MM.1S (cell line): ENCODE data around the gene FBXO3.

ENCODE experiments used
- DNase-seq: peaks from one replicate; pipeline ENCODE4 v3.0.0-alpha.2; 2015
- H2AFZ ChIP-seq: fragments of 300-600 bp; sonication (generic); 2 replicates; pipeline ENCODE4 v1.6.0; 2016; ENCODE audit warnings: antibody characterized with exemption, low read length
- H3F3A ChIP-seq: fragments of 300-600 bp; sonication (generic); 2 replicates; pipeline ENCODE4 v1.6.1; 2016; ENCODE audit warnings: mild to moderate bottlenecking, antibody characterized with exemption, low read length, moderate library complexity, mixed read lengths; ENCODE audit not compliant: insufficient read depth
- H3K27ac ChIP-seq: fragments of 300-600 bp; sonication (generic); 2 replicates; pipeline ENCODE4 v1.5.1; 2016; ENCODE audit warnings: mild to moderate bottlenecking, low read length
- H3K27me3 ChIP-seq: fragments of 300-600 bp; sonication (generic); replicated peaks from 2 replicates; pipeline ENCODE4 v1.6.0; 2016; ENCODE audit warnings: low read length; ENCODE audit not compliant: insufficient read depth
- H3K36me3 ChIP-seq: fragments of 300-600 bp; sonication (generic); replicated peaks from 2 replicates; pipeline ENCODE4 v1.6.1; 2016; ENCODE audit warnings: mild to moderate bottlenecking, low read length, mixed read lengths; ENCODE audit not compliant: insufficient read depth
- H3K4me1 ChIP-seq: fragments of 300-600 bp; sonication (generic); 2 replicates; pipeline ENCODE4 v1.6.1; 2016; ENCODE audit warnings: low read length, mixed read lengths
- H3K4me2 ChIP-seq: fragments of 300-600 bp; sonication (generic); 2 replicates; pipeline ENCODE4 v1.6.0; 2016; ENCODE audit warnings: low read depth, low read length
- H3K4me3 ChIP-seq: fragments of 300-600 bp; sonication (generic); 2 replicates; pipeline ENCODE4 v1.5.1; 2016; ENCODE audit warnings: low read length, mixed read lengths
- H3K79me2 ChIP-seq: fragments of 300-600 bp; sonication (generic); 2 replicates; pipeline ENCODE4 v1.6.1; 2016; ENCODE audit warnings: mixed run types, low read length, mixed read lengths
- H3K9ac ChIP-seq: fragments of 300-600 bp; sonication (generic); 2 replicates; pipeline ENCODE4 v1.6.1; 2016; ENCODE audit warnings: low read length, mixed read lengths
- H3K9me2 ChIP-seq: fragments of 300-600 bp; sonication (generic); replicated peaks from 2 replicates; pipeline ENCODE4 v1.6.1; 2016; ENCODE audit warnings: mild to moderate bottlenecking, low read length, mixed read lengths; ENCODE audit not compliant: insufficient read depth
- H3K9me3 ChIP-seq: fragments of 300-600 bp; sonication (generic); replicated peaks from 2 replicates; pipeline ENCODE4 v1.6.1; 2016; ENCODE audit warnings: mild to moderate bottlenecking, low read length, mixed read lengths; ENCODE audit not compliant: insufficient read depth
- H4K20me1 ChIP-seq: fragments of 300-600 bp; sonication (generic); 2 replicates; pipeline ENCODE4 v1.6.1; 2016; ENCODE audit warnings: mild to moderate bottlenecking, low read length, moderate library complexity, mixed read lengths; ENCODE audit not compliant: insufficient read depth
- EZH2 ChIP-seq: fragments of 300-600 bp; sonication (generic); optimal IDR thresholded peaks from 2 replicates; pipeline ENCODE3; 2017; ENCODE audit warnings: low read depth, mild to moderate bottlenecking, antibody characterized with exemption, low read length, mixed read lengths
- EZH2phosphoT487 ChIP-seq: fragments of 300-600 bp; sonication (generic); IDR thresholded peaks from 2 replicates; pipeline ENCODE4 v1.6.1; 2018; ENCODE audit warnings: antibody characterized with exemption, low read length
- TF ChIP-seq, protein P1 (sequence below): fragments of 300-600 bp; sonication (generic); IDR thresholded peaks from 2 replicates; pipeline ENCODE4 v1.5.1; 2016; ENCODE audit warnings: antibody characterized with exemption, low read length, mixed read lengths

Gene FBXO3

DNA sequence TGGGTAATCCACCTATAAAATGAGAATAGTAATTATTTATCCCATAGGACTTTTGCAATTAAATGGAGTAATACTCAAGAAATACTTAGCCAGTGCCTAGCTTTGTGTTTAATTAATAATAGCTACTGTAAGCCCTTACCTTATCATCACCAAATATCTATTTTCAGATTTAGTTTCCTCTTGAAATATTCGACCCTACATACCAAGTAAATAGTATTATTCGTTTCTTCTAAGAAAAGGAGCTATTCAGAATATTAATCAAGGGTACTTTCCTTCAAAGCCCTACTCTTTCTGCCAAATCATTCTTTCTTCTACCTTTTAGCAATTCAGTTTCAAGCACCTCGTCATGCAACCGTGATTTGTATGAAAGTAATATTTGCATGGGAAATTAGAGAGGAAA, 6.7 kb downstream of the FBXO3 start:
- H3K27ac ChIP-seq = no peak overlapping the region
- H3K79me2 ChIP-seq = peaks cover 35% of the 10 kb centered on the region
- no peak overlapping the region for H3K4me3 ChIP-seq
- no peak overlapping the region for H3K9ac ChIP-seq
- H4K20me1 ChIP-seq = peaks cover 2% of the 10 kb centered on the region; the same call in 1 of the 2 replicates
- H3K9me2 ChIP-seq = no peaks in the 10 kb centered on the region
- no peak overlapping the region for H2AFZ ChIP-seq
- DNase-seq = no peak
- TF ChIP-seq EZH2phosphoT487 (no peak), EZH2 (no peak)
- TF ChIP-seq, protein P1, sequence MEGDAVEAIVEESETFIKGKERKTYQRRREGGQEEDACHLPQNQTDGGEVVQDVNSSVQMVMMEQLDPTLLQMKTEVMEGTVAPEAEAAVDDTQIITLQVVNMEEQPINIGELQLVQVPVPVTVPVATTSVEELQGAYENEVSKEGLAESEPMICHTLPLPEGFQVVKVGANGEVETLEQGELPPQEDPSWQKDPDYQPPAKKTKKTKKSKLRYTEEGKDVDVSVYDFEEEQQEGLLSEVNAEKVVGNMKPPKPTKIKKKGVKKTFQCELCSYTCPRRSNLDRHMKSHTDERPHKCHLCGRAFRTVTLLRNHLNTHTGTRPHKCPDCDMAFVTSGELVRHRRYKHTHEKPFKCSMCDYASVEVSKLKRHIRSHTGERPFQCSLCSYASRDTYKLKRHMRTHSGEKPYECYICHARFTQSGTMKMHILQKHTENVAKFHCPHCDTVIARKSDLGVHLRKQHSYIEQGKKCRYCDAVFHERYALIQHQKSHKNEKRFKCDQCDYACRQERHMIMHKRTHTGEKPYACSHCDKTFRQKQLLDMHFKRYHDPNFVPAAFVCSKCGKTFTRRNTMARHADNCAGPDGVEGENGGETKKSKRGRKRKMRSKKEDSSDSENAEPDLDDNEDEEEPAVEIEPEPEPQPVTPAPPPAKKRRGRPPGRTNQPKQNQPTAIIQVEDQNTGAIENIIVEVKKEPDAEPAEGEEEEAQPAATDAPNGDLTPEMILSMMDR = no peak
- peaks cover 11% of the 10 kb centered on the region for H3K4me1 ChIP-seq
- H3K4me2 ChIP-seq = no peak overlapping the region
- H3K27me3 ChIP-seq = no peaks in the 10 kb centered on the region
- H3F3A ChIP-seq = no peaks in the 10 kb centered on the region
- H3K36me3 ChIP-seq = peaks cover 17% of the 10 kb centered on the region
- no peaks in the 10 kb centered on the region for H3K9me3 ChIP-seq

DNA sequence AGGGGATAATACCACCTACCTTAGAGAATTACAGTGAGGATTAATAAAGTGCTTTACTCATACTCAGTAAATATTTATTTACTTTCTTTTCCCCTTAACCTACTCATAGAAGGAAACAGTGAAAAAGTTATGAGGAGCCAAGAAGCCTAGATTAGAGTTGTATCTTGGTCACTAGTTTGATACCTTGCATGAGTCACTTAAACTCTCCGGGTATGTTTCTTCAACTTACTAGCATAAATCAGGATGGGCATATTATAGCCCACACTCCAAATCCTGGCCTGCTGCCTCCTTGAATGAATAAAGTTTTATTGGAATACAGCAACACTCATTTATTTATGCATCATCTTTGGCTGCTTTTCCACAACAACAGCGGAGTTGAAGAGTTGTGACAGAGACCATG, 8.2 kb downstream of the FBXO3 start:
- no peak for DNase-seq
- TF ChIP-seq, protein P1 = no peak
- no peak for TF ChIP-seq EZH2
- no peak for TF ChIP-seq EZH2phosphoT487
- H3K4me2 ChIP-seq = no peak overlapping the region
- H3K9me2 ChIP-seq = no peaks in the 10 kb centered on the region
- H3K4me3 ChIP-seq = no peak overlapping the region
- no peaks in the 10 kb centered on the region for H3K9me3 ChIP-seq
- no peaks in the 10 kb centered on the region for H3K4me1 ChIP-seq
- H3K79me2 ChIP-seq = peaks cover 27% of the 10 kb centered on the region
- no peak overlapping the region for H2AFZ ChIP-seq
- H3K27ac ChIP-seq = no peak overlapping the region
- no peaks in the 10 kb centered on the region for H4K20me1 ChIP-seq
- no peaks in the 10 kb centered on the region for H3K27me3 ChIP-seq
- no peaks in the 10 kb centered on the region for H3F3A ChIP-seq
- no peak overlapping the region for H3K9ac ChIP-seq
- H3K36me3 ChIP-seq = peaks cover 17% of the 10 kb centered on the region

DNA sequence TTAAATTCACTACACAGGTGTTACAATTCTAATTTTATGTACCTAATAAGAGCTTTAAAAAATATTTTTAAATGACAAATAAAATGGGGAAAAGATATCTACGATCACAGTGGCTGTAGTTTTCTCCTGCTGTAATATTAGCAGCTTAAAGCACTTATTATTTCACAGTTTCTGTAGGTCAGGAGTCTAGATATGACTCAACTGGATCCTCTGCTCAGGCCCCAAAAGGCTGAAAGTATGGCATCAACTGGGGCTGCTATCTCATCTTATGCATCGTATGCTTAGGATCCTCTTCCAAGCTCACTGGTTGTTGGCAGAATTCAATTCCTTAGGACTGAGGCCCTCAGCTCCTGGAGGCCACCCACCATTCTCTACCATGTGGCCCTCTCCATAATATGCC, 12.8 kb downstream of the FBXO3 start:
- no peaks in the 10 kb centered on the region for H3K27me3 ChIP-seq
- H3K79me2 ChIP-seq = 0 out of 2 replicates have a peak, but pooled peaks cover 8% of the 10 kb centered on the region
- no peak overlapping the region for H3K27ac ChIP-seq
- H3K36me3 ChIP-seq = no peaks in the 10 kb centered on the region; the same call in 1 of the 2 replicates
- H3K9ac ChIP-seq = no peak overlapping the region
- no peaks in the 10 kb centered on the region for H3K9me3 ChIP-seq
- no peak overlapping the region for H3K4me2 ChIP-seq
- H3K4me1 ChIP-seq = no peaks in the 10 kb centered on the region
- DNase-seq = no peak
- no peak overlapping the region for H3K4me3 ChIP-seq
- TF ChIP-seq, protein P1 = no peak
- TF ChIP-seq EZH2 (no peak), EZH2phosphoT487 (no peak)
- H3F3A ChIP-seq = no peaks in the 10 kb centered on the region
- H2AFZ ChIP-seq = no peak overlapping the region
- H3K9me2 ChIP-seq = no peaks in the 10 kb centered on the region
- no peaks in the 10 kb centered on the region for H4K20me1 ChIP-seq
